Vagina (tissue), 2 donors: ENCODE measurements around the gene SLC17A5.

Source experiments
- CTCF ChIP-seq, 3 experiments: fragments of 450-650 bp in 2 of 3; fragments of 200-600 bp in 1 of 3; sonication (generic) in 1 of 3; IDR thresholded peaks; one replicate each; pipeline ENCODE4 v1.5.1; 2017 to 2019; ENCODE audit warnings: antibody characterized with exemption in 3 of 3, mild to moderate bottlenecking in 2 of 3, moderate library complexity in 2 of 3
- POLR2A ChIP-seq, 2 donors: fragments of 450-650 bp; IDR thresholded peaks; one replicate each; pipeline ENCODE4 v1.6.1; 2017; ENCODE audit warnings: antibody characterized with exemption in 2 of 2, mild to moderate bottlenecking in 2 of 2, moderate library complexity in 2 of 2
- POLR2AphosphoS5 ChIP-seq, 2 donors: sonication (generic); formaldehyde crosslinking; IDR thresholded peaks; one replicate each; pipeline ENCODE4 v1.9.0; 2017; ENCODE audit warnings: antibody characterized with exemption in 2 of 2, mild to moderate bottlenecking in 2 of 2, low read depth in 1 of 2; ENCODE audit not compliant: insufficient read depth in 1 of 2

DNA sequence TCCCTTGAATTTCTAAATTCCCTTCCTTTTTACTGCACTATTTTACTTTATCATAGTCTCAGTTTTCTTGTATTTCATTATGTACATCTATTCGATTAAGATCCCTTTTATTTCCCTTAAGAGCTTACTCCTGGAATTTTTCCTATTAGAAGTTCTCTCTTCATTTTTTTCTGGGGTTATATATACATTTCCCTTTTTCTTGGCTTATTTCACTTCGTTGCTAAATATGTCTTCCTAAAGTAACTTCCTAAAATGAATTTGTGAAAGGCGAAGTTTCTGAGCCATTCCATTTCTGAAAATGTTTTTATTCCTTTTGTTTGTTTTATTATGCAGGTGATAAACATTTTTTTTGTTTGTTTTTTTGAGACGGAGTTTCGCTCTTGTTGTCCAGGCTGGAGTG lies 36.3 kb upstream of the SLC17A5 start:
- TF ChIP-seq POLR2AphosphoS5 (IDR thresholded peaks at IDR 0.05; ENCODE audit: insufficient read depth in 1 of 2, low read depth in 1 of 2) (no peak), CTCF (IDR thresholded peaks at IDR 0.05) (no peak), POLR2A (IDR thresholded peaks at IDR 0.05) (no peak)
